ENCODE measurements around the gene ZDHHC19.
"Not testable (repeated sequence)": the region's sequence is repeated elsewhere in the genome, so short reads cannot be mapped to it uniquely, and the experiment has no call there.

Gene ZDHHC19

DNA sequence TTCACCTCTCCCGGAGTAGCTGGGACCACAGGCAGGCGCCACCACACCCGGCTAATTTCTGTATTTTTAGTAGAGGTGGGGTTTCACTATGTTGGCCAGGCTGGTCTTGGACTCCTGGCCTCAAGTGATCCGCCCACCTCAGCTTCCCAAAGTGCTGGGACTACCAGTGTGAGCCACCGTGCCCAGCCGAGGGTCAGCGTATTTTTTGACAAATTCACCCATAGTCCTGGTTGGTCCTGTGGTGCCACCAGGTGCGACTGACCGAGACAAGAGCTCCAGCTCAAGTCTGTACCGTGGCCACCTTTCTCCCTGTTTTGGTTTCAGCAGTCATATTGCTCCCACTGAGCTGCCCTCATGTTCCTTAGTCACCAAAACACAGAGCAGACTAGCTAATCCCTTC lies 13.9 kb upstream of the ZDHHC19 start:
- DNase-seq (ENCODE audit: low read depth, low spot score): no peak

DNA sequence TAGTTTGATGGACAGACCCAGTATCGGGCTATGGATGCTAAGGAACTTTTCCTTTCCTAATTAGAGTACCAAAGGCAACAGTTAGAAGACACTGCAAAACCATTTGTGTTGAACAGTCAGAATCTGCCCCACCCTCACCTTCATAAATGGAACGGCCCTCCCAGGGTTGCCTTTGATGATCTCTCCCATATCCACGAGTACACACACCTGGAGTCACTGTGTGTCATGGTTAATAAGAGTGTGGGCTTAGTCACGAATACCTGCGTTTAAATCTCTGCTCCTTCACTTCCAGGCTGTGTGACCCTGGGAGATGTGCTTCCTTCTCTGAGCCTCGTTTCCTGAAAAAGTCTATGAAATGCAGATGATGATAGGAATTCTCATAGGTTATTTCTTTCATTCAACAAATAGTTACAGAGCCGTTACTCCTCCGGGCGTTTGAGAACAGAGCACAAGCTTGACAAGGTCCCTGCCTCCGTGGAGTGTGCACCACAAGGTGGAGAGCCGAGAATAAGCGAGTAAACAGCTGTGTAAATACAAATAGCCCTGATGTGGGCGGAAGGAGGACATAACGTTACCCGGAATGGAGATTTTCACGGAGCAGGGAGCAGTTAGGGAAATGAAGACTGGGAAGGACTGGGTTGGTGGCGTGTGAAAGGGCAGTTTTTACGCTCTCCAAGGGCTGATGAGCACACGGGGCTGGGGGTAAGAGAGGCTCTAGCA lies 11.8 kb upstream of the ZDHHC19 start:
- no peak for DNase-seq (ENCODE audit: low read depth, low spot score)

GRCh38 chr3:196220991-196221390 lies 9.8 kb upstream of the ZDHHC19 start:
- DNase-seq (ENCODE audit: low read depth, low spot score): no peak

GRCh38 chr3:196220587-196220986 lies 9.4 kb upstream of the ZDHHC19 start:
- DNase-seq (ENCODE audit: low read depth, low spot score): no peak

GRCh38 chr3:196219970-196220311 lies 8.7 kb upstream of the ZDHHC19 start:
- no peak for DNase-seq (ENCODE audit: low read depth, low spot score)

DNA sequence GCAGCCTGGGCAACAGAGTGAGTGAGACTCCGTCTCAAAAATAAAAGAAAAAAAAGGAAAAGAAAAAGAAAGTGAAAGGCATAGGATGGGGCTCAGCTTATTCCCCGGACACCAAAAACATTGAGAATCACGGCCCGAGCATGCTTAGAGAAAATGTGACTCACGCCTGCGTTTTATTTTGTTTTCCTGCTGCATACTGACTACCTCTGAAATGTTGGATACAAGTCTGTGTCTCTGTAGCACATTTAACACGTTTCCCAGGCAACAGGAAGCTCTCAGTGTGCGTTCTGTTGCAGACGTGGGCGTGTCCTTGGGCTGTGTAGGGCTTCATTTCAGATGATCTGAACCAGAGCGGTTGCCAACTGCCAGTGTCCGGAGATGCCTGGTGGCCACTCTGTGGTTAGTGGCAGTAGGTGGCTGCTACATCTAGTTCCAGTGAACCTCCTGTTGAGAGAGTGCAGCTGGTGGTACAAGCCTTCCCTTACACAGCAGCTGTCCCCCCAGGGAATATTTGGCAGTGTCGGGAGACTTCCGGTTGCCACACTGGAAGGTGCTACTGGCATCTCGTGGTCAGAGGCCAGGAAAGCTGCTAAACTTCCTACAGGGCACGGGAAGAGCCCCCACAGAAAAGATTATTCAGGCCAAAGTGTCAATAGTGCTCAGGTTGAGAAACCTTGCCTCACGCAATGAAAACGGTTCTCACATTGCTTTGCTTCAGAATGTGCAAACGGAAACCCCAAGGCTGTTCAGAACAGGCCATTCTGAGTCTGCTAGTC lies 8.2 kb upstream of the ZDHHC19 start:
- no peak for DNase-seq (ENCODE audit: low read depth, low spot score)

- no peak for DNase-seq (ENCODE audit: low read depth, low spot score)
Measured at GRCh38 chr3:196218155-196218712, 7.0 kb upstream of the ZDHHC19 start.

- DNase-seq (ENCODE audit: low read depth, low spot score): no peak
Measured at GRCh38 chr3:196217307-196218154, 6.3 kb upstream of the ZDHHC19 start.

DNA sequence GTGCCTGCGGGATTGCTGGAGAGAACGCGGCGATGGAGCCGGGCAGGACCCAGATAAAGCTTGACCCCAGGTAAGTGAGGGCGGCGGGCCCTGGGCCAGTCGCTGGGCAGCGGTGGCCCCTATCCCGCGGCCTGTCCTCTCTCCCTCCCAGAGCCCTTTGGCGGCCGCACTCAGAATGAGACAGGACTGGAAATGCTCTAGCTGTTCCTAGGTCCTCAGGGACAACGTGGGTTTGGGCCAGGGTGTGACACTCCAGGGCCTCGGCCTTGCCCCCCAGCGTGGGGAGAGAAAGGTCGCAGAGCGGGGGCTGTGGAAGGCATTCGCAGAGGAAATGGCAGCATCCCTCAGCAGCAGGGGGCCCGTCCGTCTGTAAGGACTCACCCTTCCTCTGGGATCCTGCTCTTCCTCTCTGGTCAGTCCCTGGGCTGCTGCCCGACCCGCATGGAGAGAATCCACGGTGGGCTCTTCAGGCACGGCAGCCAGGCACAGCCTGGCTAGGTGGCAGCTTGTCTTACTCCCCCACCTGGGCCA lies 5.5 kb upstream of the ZDHHC19 start:
- no peak for DNase-seq (ENCODE audit: low read depth, low spot score)

- DNase-seq (ENCODE audit: low read depth, low spot score): no peak
Measured at GRCh38 chr3:196216089-196216564, 4.9 kb upstream of the ZDHHC19 start, which contains the start of gene SLC51A. Gene SLC51A, plus strand, starts transcription at chr3:196216534. Its CDS starts 179 bp downstream, at chr3:196216713.

- DNase-seq (ENCODE audit: low read depth, low spot score): no peak
Measured at GRCh38 chr3:196215493-196216020, 4.4 kb upstream of the ZDHHC19 start.

DNA sequence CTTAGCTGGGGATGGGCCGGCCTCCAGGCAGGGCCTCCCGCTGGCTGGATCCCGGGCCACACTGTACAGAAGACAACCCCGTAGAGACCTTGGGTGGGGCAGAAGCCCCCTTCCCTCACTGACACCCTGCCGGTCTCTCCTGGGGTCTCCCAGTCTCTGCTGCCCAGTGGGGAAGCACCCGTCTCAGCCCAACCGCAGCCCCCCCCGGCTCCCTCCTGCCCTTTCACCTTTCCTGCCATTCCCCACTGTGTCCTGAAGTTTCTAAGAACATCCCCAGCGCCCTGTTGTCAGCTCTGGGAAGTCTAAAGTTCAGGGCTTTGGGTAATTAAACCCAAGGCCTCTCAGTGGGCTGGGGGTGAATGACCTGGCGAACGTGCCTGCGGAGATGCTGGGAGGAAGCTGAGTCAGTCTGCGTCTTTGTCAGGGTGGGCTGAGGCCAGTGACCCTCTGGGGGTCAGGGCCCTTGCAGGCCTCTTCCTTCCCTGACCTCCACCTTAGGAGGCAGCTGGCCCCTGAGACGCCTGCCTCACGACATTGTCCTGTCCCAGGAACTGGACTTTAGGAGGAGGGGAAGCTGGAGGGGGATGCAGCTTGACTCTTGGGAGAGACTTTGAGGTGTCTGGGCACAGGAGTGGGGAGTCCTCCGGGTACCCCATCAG lies 3.7 kb upstream of the ZDHHC19 start:
- no peak for DNase-seq (ENCODE audit: low read depth, low spot score)

- not testable (repeated sequence) for DNase-seq (ENCODE audit: low read depth, low spot score)
Measured at GRCh38 chr3:196209944-196210672, 1.1 kb downstream of the ZDHHC19 start.

GRCh38 chr3:196208942-196209695 lies 2.1 kb downstream of the ZDHHC19 start:
- no peak for DNase-seq (ENCODE audit: low read depth, low spot score)

GRCh38 chr3:196207833-196208607 lies 3.2 kb downstream of the ZDHHC19 start:
- no peak for DNase-seq (ENCODE audit: low read depth, low spot score)

DNA sequence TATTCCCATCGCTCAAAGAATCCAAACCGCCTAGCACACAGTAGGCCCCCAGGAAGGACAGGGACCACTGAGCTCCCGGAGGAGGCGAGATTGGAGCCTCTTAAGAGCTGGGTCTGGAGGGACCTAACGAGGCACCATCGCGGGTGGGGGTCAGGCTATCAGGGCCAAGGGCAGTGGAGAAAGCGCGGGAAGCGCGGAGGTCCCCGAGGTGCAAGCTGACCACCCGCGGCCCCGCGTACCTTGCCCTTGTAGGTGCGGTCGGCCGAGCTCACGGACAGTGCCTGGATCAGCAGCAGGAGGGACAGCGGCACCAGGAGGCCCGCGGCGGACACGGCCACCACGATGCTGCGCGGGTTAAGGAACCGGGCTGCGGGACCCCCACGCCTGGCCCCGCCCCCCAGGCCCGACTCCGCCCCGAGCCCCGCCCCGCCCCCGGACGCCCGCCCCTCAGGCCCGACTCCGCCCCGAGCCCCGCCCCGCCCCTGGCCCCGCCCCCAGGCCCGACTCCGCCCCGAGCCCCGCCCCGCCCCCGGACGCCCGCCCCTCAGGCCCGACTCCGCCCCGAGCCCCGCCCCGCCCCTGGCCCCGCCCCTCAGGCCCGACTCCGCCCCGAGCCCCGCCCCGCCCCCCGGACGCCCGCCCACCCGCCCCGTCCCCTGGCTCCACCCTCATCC lies 3.9 kb downstream of the ZDHHC19 start:
- no peak for DNase-seq (ENCODE audit: low read depth, low spot score)

DNA sequence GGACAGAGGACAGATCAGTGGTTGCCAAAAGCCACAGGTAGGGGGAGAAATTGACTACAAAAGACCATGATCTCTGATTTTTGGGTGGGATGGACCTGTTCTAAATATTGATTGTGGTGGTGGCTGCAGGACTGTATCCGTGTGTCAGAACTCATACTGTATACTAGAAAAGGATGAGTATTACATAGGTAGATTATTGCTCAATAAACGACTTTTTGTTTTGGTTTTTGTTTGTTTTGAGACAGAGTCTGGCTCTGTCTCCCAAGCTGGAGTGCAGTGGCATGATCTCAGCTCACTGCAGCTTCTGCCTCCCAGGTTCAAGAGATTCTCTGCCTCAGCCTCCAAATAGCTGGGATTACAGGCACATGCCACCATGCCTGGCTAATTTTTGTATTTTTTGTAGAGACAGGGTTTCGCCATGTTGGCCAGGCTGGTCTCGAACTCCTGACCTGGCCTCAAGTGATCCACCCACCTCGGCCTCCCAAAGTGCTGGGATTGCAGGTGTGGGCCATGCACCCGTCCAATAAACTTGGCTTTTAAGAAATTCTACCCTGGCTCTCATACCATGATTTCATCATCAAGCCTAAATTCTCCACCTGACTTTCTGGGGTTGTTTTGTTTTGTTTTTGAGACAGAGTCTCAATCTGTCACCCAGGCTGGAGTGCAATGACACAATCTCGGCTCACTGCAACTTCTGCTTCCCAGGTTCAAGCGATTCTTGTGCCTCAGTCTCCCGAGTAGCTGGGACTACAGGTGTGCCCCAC lies 5.6 kb downstream of the ZDHHC19 start:
- DNase-seq (ENCODE audit: low read depth, low spot score): not testable (repeated sequence)

Measured in activated CD4-positive, CD25-positive, alpha-beta regulatory T cell treated with anti-CD3 and anti-CD28 coated beads, Interleukin-2, amount 50 U/mL, for 16 hours (primary cell).